Renal pelvis (tissue), 4 donors: ENCODE results near the gene NCLN. TPM values are rescaled to one million over a fixed set of nuclear protein-coding genes. Genes with fewer than 3 reads are reported as not detected.
"Not testable (repeated sequence)": the region's sequence is repeated elsewhere in the genome, so short reads cannot be mapped to it uniquely, and the experiment has no call there.

Experiments used
- DNase-seq: peaks from one replicate; pipeline ENCODE4 v3.0.0-alpha.2; 2013
- polyA plus RNA-seq, 3 donors: library from polyadenylated mRNA; unstranded; fragments of 120-200 nt; gene quantifications; one replicate each; pipeline ENCODE4 v1.2.1, GENCODE V29; 2013; ENCODE audit not compliant: insufficient read length in 3 of 3

NCLN gene
- polyA plus RNA-seq, 3 donors = 42.7 to 57.7 (median 44.0) TPM

- DNase-seq = no peak
These were observed 7.8 kb downstream of the NCLN start for GRCh38 chr19:3193256-3194105.

GRCh38 chr19:3194106-3195087 lies 8.7 kb downstream of the NCLN start:
- no peak for DNase-seq

GRCh38 chr19:3196064-3196932 lies 10.6 kb downstream of the NCLN start:
- no peak for DNase-seq

DNA sequence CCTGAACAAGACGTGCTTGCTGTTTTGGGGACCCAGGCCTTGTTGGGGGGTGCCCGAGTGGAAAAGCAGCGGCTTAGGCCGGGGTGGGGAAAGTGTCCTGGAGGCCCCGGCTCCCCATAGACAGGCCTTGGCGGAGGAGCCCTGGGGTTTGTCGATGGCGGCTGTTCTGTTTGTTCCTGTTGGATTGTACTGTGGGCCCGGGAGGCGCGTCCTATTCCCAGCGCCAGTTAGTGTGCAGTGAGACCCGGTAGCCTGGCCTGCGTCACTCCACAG lies 11.1 kb downstream of the NCLN start:
- no peak for DNase-seq

GRCh38 chr19:3198901-3199700 lies 13.4 kb downstream of the NCLN start:
- no peak for DNase-seq

DNA sequence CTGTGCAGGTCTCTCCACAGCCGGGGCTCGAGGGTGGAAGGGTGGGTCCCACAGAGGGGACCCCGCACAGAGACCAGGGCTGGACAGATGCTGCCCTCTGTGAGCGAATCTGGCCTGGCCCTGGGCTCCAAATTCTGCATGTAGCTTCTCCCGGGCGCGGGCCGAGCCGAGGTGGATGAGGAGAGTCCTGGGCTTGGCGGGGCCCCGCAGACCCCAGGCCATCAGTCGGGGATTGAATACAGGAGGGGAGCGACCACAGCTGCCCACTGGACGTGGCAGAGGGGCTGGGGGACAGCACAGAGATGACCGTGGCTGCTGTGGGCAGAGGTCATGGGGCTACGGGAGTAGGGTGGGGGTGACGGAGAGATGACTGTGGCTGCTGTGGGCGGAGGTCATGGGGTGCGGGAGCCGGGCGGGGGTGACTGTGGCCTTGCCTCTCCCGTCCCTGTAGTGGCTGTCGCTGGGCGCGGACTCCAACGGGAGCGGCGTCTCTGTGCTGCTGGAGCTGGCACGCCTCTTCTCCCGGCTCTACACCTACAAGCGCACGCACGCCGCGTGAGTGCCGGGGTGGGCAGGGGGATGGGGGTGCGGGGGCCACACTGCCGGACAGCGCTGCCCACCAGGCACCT lies 15.5 kb downstream of the NCLN start:
- DNase-seq = no peak

- DNase-seq = no peak
These were observed 16.2 kb downstream of the NCLN start for GRCh38 chr19:3201911-3202310.

DNA sequence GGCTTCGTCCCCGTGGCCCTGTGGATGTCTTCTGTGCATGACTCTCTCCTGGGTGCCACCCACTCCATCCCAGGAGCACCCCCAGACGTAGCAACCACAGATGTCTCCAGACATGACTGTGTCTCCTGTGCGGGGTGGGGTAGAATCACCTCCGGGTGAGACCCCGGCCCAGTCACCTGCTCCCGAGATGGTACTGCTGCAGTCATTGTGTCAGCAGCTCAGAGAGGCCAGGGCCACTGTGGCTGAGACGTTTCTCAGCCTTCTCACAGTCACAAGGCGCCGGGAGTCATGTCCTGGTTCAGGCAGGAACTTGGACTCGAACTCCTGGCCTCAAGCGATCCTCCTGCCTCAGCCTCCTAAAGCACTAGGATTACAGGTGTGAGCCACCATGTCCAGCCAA lies 16.6 kb downstream of the NCLN start:
- DNase-seq = no peak

DNA sequence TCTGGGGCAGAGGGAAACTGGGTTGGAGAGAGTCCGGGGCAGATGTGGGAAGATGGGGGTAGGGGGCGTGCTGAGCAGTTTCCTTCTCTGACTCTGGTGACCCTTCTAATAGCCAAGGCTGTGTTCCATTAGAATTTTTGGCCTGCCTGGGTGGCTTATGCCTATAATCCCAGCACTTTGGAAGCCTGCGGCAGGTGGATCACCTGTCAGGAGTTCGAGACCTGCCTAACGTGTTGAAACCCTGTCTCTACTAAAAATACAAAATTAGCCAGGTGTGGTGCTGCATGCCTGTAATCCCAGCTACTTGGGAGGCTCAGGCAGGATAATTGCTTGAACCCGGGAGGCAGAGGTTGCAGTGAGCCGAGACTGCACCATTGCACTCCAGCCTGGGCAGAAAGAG lies 17.2 kb downstream of the NCLN start:
- DNase-seq = not testable (repeated sequence)

DNA sequence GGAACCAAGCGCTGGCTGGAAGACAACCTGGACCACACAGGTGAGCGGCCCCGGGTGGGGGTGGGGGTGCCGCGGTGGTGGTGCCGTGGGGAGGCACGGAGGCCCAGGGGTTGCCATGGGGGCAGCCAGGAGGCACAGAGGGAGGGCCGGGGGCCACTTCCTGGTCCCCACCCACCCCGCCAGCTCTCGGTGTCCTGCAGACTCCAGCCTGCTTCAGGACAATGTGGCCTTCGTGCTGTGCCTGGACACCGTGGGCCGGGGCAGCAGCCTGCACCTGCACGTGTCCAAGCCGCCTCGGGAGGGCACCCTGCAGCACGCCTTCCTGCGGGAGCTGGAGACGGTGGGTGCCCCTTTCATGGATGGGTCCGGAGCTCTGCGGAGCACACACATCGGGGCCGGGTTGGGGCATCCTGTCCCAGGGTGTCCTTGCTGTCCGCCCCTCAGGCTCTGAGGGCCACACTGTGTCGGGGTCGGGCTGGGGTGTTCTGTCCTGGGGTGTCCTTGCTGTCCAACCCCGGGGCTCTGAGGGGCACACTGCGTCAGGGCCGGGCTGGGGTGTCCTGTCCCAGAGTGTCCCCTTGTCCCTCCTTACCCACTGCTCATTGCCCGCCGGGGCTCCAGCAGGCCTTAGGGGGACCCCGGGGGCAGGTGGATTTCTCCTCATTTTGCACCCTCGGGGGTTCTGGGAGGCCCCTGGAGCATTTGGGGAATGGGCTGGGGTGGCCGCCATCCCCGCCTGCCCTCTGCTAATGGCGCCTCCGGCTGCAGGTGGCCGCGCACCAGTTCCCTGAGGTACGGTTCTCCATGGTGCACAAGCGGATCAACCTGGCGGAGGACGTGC lies 18.3 kb downstream of the NCLN start:
- DNase-seq = no peak

- DNase-seq = no peak
These were observed 19.0 kb downstream of the NCLN start for GRCh38 chr19:3204646-3205275.

- DNase-seq = no peak
These were observed 20.7 kb downstream of the NCLN start for GRCh38 chr19:3206216-3206953.

- DNase-seq = no peak
These were observed 21.9 kb downstream of the NCLN start for GRCh38 chr19:3207461-3208242.

DNA sequence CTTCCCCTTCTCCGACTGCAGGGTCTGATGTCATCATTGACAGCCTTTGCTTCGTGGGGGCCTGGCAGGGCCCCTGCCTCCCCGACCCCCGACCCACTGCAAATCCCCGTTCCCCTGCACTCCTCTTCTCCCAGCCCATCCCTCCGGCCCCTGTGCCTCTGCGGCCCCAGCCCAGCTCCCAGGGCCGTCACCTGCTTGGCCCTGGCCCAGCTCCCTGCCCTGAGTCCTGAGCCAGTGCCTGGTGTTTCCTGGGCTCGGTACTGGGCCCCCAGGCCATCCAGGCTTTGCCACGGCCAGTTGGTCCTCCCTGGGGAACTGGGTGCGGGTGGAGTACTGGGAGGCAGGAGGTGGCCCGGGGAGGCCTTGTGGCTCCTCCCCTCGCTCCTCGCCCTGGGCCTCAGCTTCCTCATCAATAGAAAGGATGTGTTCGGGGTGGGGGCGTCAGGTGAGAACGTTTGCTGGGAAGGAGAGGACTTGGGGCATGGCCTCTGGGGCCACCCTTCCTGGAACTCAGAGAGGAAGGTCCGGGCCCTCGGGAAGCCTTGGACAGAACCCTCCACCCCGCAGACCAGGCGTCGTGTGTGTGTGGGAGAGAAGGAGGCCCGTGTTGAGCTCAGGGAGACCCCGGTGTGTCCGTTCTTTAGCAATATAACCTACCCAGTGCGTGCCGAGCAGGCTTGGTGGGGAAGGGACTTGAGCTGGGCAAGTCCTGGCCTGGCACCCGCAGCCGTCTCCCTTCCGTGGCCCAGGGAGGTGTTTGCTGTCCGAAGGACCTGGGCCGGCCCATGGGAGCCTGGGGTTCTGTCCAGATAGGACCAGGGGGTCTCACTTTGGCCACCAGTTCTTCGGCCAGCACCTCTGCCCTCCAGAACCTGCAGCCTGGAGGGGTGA lies 22.8 kb downstream of the NCLN start:
- DNase-seq = no peak

- no peak for DNase-seq
These were observed 24.8 kb downstream of the NCLN start for GRCh38 chr19:3210347-3211017.

GRCh38 chr19:3211191-3211590 lies 25.5 kb downstream of the NCLN start:
- DNase-seq = no peak
